Measurements from ENCODE around the gene DPM2.

DNA sequence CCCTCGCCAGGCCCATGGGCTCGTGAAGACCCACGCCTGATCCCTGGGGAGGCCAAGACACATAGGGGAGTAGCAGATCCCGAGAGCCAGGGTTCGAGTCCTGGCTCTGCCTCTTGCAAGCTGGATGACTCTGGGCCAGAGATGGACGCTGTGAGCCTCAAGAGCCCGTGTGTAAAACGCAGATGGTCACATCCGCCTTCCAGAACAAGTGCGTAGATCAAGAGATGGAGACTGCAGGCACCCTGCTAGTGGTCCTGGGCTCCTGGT is 29.1 kb downstream of the DPM2 start:
- no peak for TF ChIP-seq POLR2A (IDR thresholded peaks at IDR 0.05; ENCODE audit: low read length)
- no peak for TF ChIP-seq GATA1 (IDR thresholded peaks at IDR 0.05; ENCODE audit: low read depth, low read length)
